ENCODE results near the gene APP. TPM values are rescaled to one million over a fixed set of nuclear protein-coding genes. Genes with fewer than 3 reads are reported as not detected.
A peak's percentile ranks its signal among the peaks of the same experiment; 100 is the strongest.

Gene APP
- total RNA-seq: 10 to 100 TPM; 39.3 to 39.4 TPM

DNA sequence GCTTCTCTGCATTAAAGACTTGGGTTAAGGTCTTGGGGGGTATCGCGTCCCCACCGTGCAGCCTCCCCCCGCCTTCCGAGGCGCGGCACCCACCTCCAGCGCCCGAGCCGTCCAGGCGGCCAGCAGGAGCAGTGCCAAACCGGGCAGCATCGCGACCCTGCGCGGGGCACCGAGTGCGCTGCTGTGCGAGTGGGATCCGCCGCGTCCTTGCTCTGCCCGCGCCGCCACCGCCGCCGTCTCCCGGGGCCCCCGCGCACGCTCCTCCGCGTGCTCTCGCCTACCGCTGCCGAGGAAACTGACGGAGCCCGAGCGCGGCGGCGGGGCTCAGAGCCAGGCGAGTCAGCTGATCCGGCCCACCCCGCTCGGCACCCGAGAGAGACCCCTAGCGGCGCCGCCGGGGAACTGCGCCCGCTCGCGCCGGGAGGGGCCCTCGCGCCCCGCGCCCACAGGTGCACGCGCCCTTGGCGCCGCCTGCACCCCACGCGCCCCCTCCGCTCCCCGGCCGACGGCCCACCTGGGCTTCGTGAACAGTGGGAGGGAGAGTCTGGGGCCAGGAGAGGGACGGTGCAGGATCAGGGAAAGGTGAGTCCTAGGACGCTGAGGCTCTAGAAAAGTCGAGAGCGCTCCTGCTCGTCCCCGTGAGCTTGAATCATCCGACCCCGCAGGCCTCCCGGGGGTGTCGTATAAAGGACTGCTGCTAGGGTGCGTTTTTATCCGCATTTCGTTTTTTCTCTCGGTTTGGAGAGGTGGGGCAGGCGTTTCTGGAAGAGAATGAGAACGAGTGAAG is at the start of gene APP:
TSS of gene APP (minus strand) at position 300 of the 787 bp plus-strand sequence. CDS start at position 150, 150 bp downstream.
- POLR2A ChIA-PET: interaction anchor here (0.6 kb wide), 1 partner anchor 195 kb away, joined by 3 read pairs; no protein-coding TSS in a partner anchor
- ATAC-seq (peak; percentile 91), DNase-seq (peak; percentile 85)
- H3K27ac Mint-ChIP-seq: peak within 1 kb of the TSS; percentile 76
- H3K27me3 Mint-ChIP-seq: peaks cover 10% of the 10 kb centered on the region
- H3K4me1 Mint-ChIP-seq (ENCODE audit: low read depth): peaks cover 17% of the 10 kb centered on the region
- H3K4me3 Mint-ChIP-seq: peak within 1 kb of the TSS; percentile 89
- peaks cover 8% of the 10 kb centered on the region for H3K36me3 Mint-ChIP-seq (ENCODE audit: low read depth)
- TF ChIP-seq, protein P1, sequence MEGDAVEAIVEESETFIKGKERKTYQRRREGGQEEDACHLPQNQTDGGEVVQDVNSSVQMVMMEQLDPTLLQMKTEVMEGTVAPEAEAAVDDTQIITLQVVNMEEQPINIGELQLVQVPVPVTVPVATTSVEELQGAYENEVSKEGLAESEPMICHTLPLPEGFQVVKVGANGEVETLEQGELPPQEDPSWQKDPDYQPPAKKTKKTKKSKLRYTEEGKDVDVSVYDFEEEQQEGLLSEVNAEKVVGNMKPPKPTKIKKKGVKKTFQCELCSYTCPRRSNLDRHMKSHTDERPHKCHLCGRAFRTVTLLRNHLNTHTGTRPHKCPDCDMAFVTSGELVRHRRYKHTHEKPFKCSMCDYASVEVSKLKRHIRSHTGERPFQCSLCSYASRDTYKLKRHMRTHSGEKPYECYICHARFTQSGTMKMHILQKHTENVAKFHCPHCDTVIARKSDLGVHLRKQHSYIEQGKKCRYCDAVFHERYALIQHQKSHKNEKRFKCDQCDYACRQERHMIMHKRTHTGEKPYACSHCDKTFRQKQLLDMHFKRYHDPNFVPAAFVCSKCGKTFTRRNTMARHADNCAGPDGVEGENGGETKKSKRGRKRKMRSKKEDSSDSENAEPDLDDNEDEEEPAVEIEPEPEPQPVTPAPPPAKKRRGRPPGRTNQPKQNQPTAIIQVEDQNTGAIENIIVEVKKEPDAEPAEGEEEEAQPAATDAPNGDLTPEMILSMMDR (IDR thresholded peaks at IDR 0.05): peak; percentile 93
- CTCF ChIA-PET: interaction anchor here (0.7 to 2.9 kb wide), 13 partner anchors 9 to 380 kb away, joined by 3 to 17 read pairs (median 5); no protein-coding TSS in a partner anchor
- no peaks in the 10 kb centered on the region for H3K9me3 Mint-ChIP-seq
- intact Hi-C loops (cut with micrococcal nuclease): loop anchor here (5.0 kb wide), 1 partner anchor 273 kb away; no protein-coding TSS in a partner anchor

DNA sequence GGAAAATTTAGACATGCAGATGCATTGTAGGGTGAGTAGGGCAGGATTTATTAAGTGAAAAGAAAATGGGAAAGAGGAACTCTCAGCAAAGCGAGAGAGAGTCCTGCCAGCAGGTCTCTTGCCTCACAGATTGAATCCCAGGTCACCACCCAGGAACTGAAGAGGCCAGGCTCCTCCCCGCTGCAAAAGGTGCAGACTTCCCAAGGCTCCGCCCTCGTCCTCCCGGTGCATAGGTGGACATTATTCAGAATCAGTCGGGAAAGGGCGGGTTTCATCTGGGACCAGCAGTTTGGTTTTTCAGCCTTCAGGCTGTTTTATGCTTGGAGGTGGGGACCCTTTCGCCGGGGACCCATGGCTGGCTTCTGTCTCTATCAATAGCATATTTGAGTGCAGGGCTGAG is 41.6 kb upstream of the APP start:
- TF ChIP-seq, protein P1 (IDR thresholded peaks at IDR 0.05): no peak
- ATAC-seq (no peak), DNase-seq (no peak)
- Mint-ChIP-seq H3K36me3 (ENCODE audit: low read depth) (no peaks in the 10 kb centered on the region), H3K27ac (no peak overlapping the region), H3K9me3 (peaks cover 1% of the 10 kb centered on the region), H3K4me3 (no peak overlapping the region), H3K27me3 (no peaks in the 10 kb centered on the region), H3K4me1 (ENCODE audit: low read depth) (no peaks in the 10 kb centered on the region)
- ChIA-PET CTCF (no interaction called here), POLR2A (no interaction called here)
- intact Hi-C loops (cut with micrococcal nuclease): no loop called here

DNA sequence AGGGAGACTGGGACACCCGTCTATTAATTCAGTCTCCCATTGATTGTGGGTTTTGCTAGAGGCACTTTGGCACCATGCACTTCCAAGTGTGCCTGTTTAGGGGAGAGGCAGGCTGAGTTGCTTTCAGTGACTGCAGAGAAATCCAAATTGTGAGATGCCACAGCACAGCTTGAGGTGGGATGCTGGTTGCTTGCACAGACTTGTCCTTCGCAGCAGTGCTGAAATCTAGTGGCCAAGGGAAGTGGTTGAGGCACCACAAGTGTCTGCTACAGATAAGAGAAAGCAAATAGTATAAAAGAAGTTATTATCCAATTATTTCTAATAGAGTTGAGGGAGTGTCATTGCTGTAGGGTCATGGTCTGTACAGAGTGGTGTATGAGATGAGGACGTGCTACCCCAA is 40.0 kb upstream of the APP start:
- no peaks in the 10 kb centered on the region for H3K9me3 Mint-ChIP-seq
- ChIA-PET CTCF (no interaction called here), POLR2A (no interaction called here)
- intact Hi-C loops (cut with micrococcal nuclease): no loop called here
- H3K27ac Mint-ChIP-seq: no peak overlapping the region
- H3K36me3 Mint-ChIP-seq (ENCODE audit: low read depth): no peaks in the 10 kb centered on the region
- H3K4me1 Mint-ChIP-seq (ENCODE audit: low read depth): no peaks in the 10 kb centered on the region
- H3K4me3 Mint-ChIP-seq: no peak overlapping the region
- DNase-seq (no peak), ATAC-seq (no peak)
- no peaks in the 10 kb centered on the region for H3K27me3 Mint-ChIP-seq
- TF ChIP-seq, protein P1 (IDR thresholded peaks at IDR 0.05): no peak

DNA sequence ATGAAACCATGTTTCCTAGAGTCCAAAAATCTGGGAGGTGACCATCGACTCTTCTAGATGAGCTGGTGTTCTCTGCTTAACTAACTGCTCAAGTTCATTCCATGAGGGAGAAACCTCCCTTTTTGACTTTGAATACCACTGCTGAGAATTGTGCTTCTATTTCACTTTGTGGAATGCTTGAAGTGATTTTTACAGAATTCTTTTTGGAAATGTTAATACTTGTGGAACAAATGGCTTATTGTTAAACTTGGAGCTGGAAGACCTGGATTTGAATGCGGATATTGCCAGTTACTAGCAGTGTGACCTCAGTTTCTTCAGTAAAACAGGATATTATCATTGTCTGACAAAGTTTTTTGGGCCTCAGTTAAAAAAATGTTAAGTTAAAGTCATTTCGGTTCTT is 36.5 kb upstream of the APP start:
- Mint-ChIP-seq H3K27ac (no peak overlapping the region), H3K4me3 (no peak overlapping the region), H3K27me3 (no peaks in the 10 kb centered on the region), H3K4me1 (ENCODE audit: low read depth) (no peaks in the 10 kb centered on the region), H3K9me3 (no peaks in the 10 kb centered on the region), H3K36me3 (ENCODE audit: low read depth) (no peaks in the 10 kb centered on the region)
- ChIA-PET CTCF (no interaction called here), POLR2A (no interaction called here)
- ATAC-seq (no peak), DNase-seq (no peak)
- intact Hi-C loops (cut with micrococcal nuclease): no loop called here
- TF ChIP-seq, protein P1 (IDR thresholded peaks at IDR 0.05): no peak

DNA sequence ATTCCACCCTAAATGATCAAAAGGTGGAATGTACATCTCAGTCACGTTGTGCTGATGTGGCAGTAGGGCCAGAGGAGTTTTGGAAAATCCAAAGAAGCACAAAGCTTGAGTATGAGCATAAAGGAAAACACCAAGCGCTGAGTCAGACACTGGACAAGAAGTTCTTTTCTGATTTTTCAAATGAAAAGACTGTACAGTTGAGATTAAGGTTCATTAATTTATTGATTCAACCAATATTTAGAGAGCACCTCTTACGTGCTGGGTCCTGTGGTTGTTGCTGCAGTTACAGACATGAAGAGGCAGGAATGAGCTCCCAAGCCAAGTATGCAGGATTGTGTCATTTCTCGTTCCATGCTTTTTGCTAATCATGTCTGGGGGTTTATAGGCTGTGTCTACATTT is 28.9 kb upstream of the APP start:
- TF ChIP-seq, protein P1 (IDR thresholded peaks at IDR 0.05): no peak
- ChIA-PET POLR2A (no interaction called here), CTCF (no interaction called here)
- intact Hi-C loops (cut with micrococcal nuclease): no loop called here
- DNase-seq (no peak), ATAC-seq (no peak)
- Mint-ChIP-seq H3K27ac (no peak overlapping the region), H3K4me3 (no peak overlapping the region), H3K36me3 (ENCODE audit: low read depth) (no peaks in the 10 kb centered on the region), H3K27me3 (no peaks in the 10 kb centered on the region), H3K4me1 (ENCODE audit: low read depth) (no peaks in the 10 kb centered on the region), H3K9me3 (no peaks in the 10 kb centered on the region)

Measured in activated CD8-positive, alpha-beta T cell treated with anti-CD3 and anti-CD28 coated beads for 36 hours (primary cell).